NB4 (cell line): Measurements from ENCODE around the gene ACADVL.

Experiments
- MYC ChIP-seq: IDR thresholded peaks from 2 replicates; pipeline ENCODE4 v1.6.1; 2011; ENCODE audit warnings: low read depth, low read length
- POLR2A ChIP-seq: IDR thresholded peaks from 2 replicates; pipeline ENCODE4 v1.6.1; 2011; ENCODE audit warnings: mild to moderate bottlenecking; ENCODE audit not compliant: insufficient read length; ENCODE audit errors: extremely low read depth
- TF ChIP-seq, protein P1 (sequence below): IDR thresholded peaks from one replicate; pipeline ENCODE4 v1.5.1; 2012; ENCODE audit warnings: low read depth, low read length
- TF ChIP-seq, protein P2 (sequence below): IDR thresholded peaks from 2 replicates; pipeline ENCODE4 v1.6.1; 2011; ENCODE audit warnings: low read depth, low read length

DNA sequence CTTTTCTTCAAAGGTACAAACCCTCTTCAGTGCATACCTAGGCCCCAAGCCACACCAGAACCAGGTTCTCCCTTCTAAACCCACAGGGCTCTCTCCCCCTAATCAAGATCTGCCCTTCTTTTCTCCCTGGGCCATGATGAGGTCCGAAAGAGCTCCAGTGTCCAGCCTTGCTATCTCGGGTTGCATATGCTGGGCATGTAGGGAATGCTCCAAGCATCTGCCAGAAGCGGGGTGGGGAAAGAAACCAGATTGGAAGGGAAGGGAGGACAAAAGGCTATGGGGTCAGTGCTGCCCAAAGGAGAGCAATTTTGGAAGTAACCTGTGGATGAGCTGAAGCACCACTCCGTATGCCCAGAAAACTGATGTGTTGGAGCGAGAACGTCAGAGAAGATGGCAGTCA is 29.5 kb downstream of the ACADVL start:
- TF ChIP-seq, protein P1, sequence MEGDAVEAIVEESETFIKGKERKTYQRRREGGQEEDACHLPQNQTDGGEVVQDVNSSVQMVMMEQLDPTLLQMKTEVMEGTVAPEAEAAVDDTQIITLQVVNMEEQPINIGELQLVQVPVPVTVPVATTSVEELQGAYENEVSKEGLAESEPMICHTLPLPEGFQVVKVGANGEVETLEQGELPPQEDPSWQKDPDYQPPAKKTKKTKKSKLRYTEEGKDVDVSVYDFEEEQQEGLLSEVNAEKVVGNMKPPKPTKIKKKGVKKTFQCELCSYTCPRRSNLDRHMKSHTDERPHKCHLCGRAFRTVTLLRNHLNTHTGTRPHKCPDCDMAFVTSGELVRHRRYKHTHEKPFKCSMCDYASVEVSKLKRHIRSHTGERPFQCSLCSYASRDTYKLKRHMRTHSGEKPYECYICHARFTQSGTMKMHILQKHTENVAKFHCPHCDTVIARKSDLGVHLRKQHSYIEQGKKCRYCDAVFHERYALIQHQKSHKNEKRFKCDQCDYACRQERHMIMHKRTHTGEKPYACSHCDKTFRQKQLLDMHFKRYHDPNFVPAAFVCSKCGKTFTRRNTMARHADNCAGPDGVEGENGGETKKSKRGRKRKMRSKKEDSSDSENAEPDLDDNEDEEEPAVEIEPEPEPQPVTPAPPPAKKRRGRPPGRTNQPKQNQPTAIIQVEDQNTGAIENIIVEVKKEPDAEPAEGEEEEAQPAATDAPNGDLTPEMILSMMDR, result no peak
- TF ChIP-seq POLR2A (no peak), MYC (no peak)
- TF ChIP-seq, protein P2, sequence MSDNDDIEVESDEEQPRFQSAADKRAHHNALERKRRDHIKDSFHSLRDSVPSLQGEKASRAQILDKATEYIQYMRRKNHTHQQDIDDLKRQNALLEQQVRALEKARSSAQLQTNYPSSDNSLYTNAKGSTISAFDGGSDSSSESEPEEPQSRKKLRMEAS, result no peak
